ENCODE measurements around the gene POLE3. TPM values are rescaled to one million over a fixed set of nuclear protein-coding genes. Genes with fewer than 3 reads are reported as not detected.

Gene POLE3
- total and polyA plus RNA-seq, 4 experiments from 2014 or later, result 46.9 to 179 (median 74.9) TPM

DNA sequence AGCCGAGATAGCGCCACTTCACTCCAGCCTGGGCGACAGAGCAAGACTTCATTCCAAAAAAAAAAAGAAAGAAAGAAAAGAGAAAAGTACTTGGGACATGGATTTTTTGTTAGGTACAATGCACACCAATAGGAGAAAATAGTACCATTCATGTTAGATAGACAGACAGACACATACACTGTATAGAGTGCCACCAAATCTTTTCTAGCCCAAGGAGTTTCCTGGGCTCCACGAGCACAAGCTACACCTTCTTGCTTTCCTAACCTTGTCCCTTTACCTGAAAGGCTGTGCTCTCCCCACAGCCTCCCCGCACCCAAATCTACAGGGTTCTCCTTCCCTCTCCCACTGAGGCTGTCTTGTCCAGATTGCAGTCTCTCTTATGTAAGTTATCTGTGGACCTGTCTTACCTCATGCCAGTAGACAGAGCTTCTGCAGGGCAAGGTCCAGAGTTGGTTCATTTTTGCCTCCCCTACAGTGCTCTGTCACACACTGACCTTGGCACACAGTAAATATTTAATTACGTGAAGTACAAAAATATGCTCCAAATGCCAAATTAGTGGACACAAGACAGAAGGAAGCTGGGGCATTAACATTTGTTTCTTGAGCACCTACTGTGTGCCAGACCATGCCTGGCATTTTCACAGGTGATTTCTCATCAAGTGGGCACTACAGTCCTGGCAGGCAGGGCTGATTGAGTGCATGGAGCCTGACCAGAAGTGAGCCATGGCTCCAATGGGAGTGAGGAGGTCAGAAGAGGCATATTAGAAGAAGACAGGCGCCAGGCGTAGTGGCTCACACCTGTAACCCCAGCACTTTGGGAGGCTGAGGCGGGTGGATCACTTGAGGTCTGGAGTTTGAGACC lies 15.2 kb downstream of the POLE3 start:
- intact Hi-C loops (cut with micrococcal nuclease), result no loop called here
- H3K36me3 Mint-ChIP-seq, result peaks cover 5 to 31% of the 10 kb centered on the region in 2 donors
- Histone ChIP-seq H3K27ac (ENCODE audit: low read depth, low read length) (no peak overlapping the region), H3K27me3 (ENCODE audit: insufficient read depth, low read length) (no peaks in the 10 kb centered on the region), H3K4me3 (ENCODE audit: low read length in 2 of 2) (no peak overlapping the region), H3K4me1 (ENCODE audit: insufficient read depth, low read length) (peaks cover 6% of the 10 kb centered on the region), H3K36me3 (ENCODE audit: insufficient read depth, low read length) (peaks cover 15% of the 10 kb centered on the region), H3K9me3 (ENCODE audit: control insufficient read depth in 1 of 2, low read length in 2 of 2) (no peaks in the 10 kb centered on the region)
- ChIA-PET CTCF (ENCODE audit: partially characterized antibody) (interaction anchor here (1.3 kb wide), 1 partner anchor 15 kb away, joined by 3 read pairs; the partner anchor contains the start of genes C9orf43 and POLE3), POLR2A (ENCODE audit: partially characterized antibody) (no interaction called here)
- DNase-seq, result no peak
- no peaks in the 10 kb centered on the region for H3K27me3 Mint-ChIP-seq
- H3K9me3 Mint-ChIP-seq, result no peaks in the 10 kb centered on the region
- H3K4me1 Mint-ChIP-seq, result peaks cover 10 to 17% (median 14%) of the 10 kb centered on the region in 4 donors
- H3K4me3 Mint-ChIP-seq, result no peak overlapping the region
- peak overlapping the region in 1 of 7 donors; percentile 35 for H3K27ac Mint-ChIP-seq

DNA sequence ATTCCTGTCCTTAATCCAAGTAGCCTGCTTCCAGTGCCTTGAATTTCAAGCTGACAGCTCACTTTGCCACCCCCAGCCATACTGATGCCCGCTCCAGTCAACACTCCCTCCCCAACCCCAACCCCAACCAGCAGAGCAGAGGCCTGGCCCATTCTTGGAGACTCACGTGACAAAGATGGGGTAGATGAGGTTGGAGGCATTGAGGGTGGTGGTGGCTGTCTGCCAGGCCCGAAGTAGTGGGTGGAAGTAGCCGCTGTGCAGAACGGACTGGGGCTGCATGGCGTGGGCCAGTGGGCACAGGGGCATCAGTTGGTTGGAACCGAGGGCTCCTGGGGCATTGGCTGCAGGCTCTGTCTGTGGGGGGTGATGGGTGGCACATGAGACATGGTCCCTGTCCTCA lies 17.2 kb downstream of the POLE3 start:
- H3K9me3 Mint-ChIP-seq, result no peaks in the 10 kb centered on the region
- Histone ChIP-seq H3K27ac (ENCODE audit: low read depth, low read length) (no peak overlapping the region), H3K4me3 (ENCODE audit: low read length in 2 of 2) (no peak overlapping the region), H3K4me1 (ENCODE audit: insufficient read depth, low read length) (no peaks in the 10 kb centered on the region), H3K9me3 (ENCODE audit: control insufficient read depth in 1 of 2, low read length in 2 of 2) (no peaks in the 10 kb centered on the region), H3K36me3 (ENCODE audit: insufficient read depth, low read length) (peaks cover 32% of the 10 kb centered on the region), H3K27me3 (ENCODE audit: insufficient read depth, low read length) (no peaks in the 10 kb centered on the region)
- intact Hi-C loops (cut with micrococcal nuclease), result no loop called here
- ChIA-PET POLR2A (ENCODE audit: partially characterized antibody) (no interaction called here), CTCF (ENCODE audit: partially characterized antibody) (interaction anchor here (0.6 to 2.1 kb wide), 2 partner anchors 8 to 97 kb away, joined by 3 to 8 read pairs; partner anchors contain the start of gene ALAD)
- peak overlapping the region in 1 of 7 donors; percentile 23 for H3K27ac Mint-ChIP-seq
- H3K27me3 Mint-ChIP-seq, result no peaks in the 10 kb centered on the region
- no peak overlapping the region for H3K4me3 Mint-ChIP-seq
- DNase-seq, result no peak
- H3K36me3 Mint-ChIP-seq, result peaks cover 11 to 40% of the 10 kb centered on the region in 2 donors
- H3K4me1 Mint-ChIP-seq, result peaks cover 0 to 6% (median 3%) of the 10 kb centered on the region in 4 donors

DNA sequence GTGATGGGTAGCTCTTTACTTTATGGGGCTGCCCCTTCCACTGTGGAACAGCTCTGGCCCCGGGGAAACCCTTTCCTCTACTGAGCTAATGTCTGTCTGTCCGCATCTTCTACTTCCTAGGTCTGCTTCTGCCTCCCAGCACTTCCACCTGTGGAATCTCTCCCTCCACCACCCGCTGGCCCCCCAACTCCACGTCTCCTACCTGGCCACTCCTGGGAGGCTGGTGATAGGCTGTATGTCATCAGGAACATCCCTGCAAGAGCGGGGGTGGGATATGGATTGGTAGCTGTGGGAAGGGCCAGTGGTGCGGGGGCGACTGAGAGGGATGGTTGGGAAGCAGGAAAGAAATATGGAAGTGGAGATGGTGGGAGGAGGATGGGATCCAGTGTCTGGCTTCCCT lies 18.6 kb downstream of the POLE3 start:
- Mint-ChIP-seq H3K4me1 (peaks cover 0 to 6% (median 3%) of the 10 kb centered on the region in 4 donors), H3K9me3 (no peaks in the 10 kb centered on the region), H3K4me3 (no peak overlapping the region), H3K27me3 (no peaks in the 10 kb centered on the region), H3K27ac (peak overlapping the region in 2 of 7 donors; percentile 24 to 72), H3K36me3 (peaks cover 24 to 53% of the 10 kb centered on the region in 2 donors)
- Histone ChIP-seq H3K27ac (ENCODE audit: low read depth, low read length) (no peak overlapping the region), H3K27me3 (ENCODE audit: insufficient read depth, low read length) (no peaks in the 10 kb centered on the region), H3K4me3 (ENCODE audit: low read length in 2 of 2) (no peak overlapping the region), H3K9me3 (ENCODE audit: control insufficient read depth in 1 of 2, low read length in 2 of 2) (no peaks in the 10 kb centered on the region), H3K4me1 (ENCODE audit: insufficient read depth, low read length) (no peaks in the 10 kb centered on the region), H3K36me3 (ENCODE audit: insufficient read depth, low read length) (peaks cover 36% of the 10 kb centered on the region)
- ChIA-PET POLR2A (ENCODE audit: partially characterized antibody) (interaction anchor here (0.6 kb wide), 1 partner anchor 9 kb away, joined by 3 read pairs; the partner anchor contains the start of gene ALAD), CTCF (ENCODE audit: partially characterized antibody) (interaction anchor here (2.1 kb wide), 1 partner anchor 10 kb away, joined by 8 read pairs; the partner anchor contains the start of gene ALAD)
- no peak for DNase-seq
- intact Hi-C loops (cut with micrococcal nuclease), result no loop called here

DNA sequence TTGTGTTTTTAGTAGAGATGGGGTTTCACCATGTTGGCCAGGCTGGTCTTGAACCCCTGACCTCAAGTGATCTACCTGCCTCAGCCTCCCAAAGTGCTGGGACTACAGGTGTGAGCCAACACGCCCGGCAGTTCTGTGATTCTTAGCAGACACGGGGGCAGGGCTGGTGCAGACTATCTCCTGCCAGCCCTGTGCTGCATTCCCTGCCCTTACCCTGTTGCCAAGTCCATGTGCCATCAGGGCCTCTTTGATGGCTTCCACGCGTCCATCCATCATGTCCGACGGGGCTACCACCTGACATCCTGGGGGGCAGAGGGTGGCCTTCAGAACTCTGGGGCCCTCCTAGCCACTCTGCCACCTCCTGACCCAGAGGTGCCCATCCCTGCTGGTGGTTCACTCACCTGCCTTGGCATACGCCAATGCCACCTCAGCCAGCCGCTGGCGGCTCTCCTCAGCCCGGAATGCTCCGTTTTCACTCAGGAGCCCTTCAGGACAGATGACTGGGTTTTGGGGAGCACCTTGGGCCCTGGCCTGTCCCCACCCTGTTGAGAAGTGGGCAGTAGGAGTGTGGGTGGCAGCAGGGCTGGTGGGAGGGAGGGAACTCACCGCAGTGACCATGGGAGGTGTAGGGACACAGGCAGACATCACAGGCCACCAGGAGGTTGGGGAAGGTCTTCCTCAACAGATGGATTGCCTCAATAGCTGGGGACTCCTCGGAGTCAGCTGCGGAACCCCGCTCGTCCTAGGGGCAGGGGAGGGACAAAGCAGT lies 20.1 kb downstream of the POLE3 start:
- Histone ChIP-seq H3K4me1 (ENCODE audit: insufficient read depth, low read length) (no peaks in the 10 kb centered on the region), H3K27ac (ENCODE audit: low read depth, low read length) (no peak overlapping the region), H3K9me3 (ENCODE audit: control insufficient read depth in 1 of 2, low read length in 2 of 2) (no peaks in the 10 kb centered on the region), H3K27me3 (ENCODE audit: insufficient read depth, low read length) (no peaks in the 10 kb centered on the region), H3K36me3 (ENCODE audit: insufficient read depth, low read length) (peaks cover 39% of the 10 kb centered on the region), H3K4me3 (ENCODE audit: low read length in 2 of 2) (no peak overlapping the region)
- no peak overlapping the region for H3K4me3 Mint-ChIP-seq
- peaks cover 31 to 56% of the 10 kb centered on the region in 2 donors for H3K36me3 Mint-ChIP-seq
- ChIA-PET POLR2A (ENCODE audit: partially characterized antibody) (no interaction called here), CTCF (ENCODE audit: partially characterized antibody) (interaction anchor here (1.7 kb wide), 1 partner anchor 11 kb away, joined by 9 read pairs; the partner anchor contains the start of gene ALAD)
- DNase-seq, result no peak
- no peaks in the 10 kb centered on the region for H3K9me3 Mint-ChIP-seq
- H3K27me3 Mint-ChIP-seq, result no peaks in the 10 kb centered on the region
- H3K4me1 Mint-ChIP-seq, result peaks cover 0 to 1% (median under 1%) of the 10 kb centered on the region in 4 donors
- H3K27ac Mint-ChIP-seq, result no peak overlapping the region
- intact Hi-C loops (cut with micrococcal nuclease), result no loop called here

DNA sequence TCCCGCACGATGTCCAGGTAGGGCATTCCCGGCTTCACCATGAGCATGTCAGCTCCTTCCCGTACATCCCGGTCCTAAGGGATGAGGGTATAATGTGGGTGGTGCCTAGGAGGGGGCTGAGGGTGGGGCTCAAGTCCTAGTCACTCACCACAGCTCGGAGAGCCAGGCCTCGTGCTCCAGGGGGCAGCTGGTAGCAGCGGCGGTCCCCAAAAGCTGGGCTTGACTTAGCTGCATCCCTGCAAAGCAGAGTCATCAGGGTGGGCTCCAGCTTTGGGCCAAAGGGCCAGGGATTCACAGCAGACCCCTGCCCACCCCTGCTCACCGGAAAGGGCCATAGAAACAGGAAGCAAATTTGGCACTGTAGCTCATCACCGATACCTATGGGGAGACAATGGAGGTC lies 21.0 kb downstream of the POLE3 start:
- no peak overlapping the region for H3K4me3 ChIP-seq (ENCODE audit: low read length in 2 of 2)
- no peaks in the 10 kb centered on the region for H3K9me3 Mint-ChIP-seq
- H3K27me3 ChIP-seq (ENCODE audit: insufficient read depth, low read length), result no peaks in the 10 kb centered on the region
- ChIA-PET CTCF (ENCODE audit: partially characterized antibody) (interaction anchor here (1.7 kb wide), 1 partner anchor 11 kb away, joined by 9 read pairs; the partner anchor contains the start of gene ALAD), POLR2A (ENCODE audit: partially characterized antibody) (no interaction called here)
- peaks cover 39% of the 10 kb centered on the region for H3K36me3 ChIP-seq (ENCODE audit: insufficient read depth, low read length)
- no peak overlapping the region for H3K4me3 Mint-ChIP-seq
- no peaks in the 10 kb centered on the region for H3K9me3 ChIP-seq (ENCODE audit: control insufficient read depth in 1 of 2, low read length in 2 of 2)
- peak overlapping the region in 1 of 7 donors; percentile 25 for H3K27ac Mint-ChIP-seq
- no peak overlapping the region for H3K27ac ChIP-seq (ENCODE audit: low read depth, low read length)
- DNase-seq, result no peak
- H3K4me1 ChIP-seq (ENCODE audit: insufficient read depth, low read length), result no peaks in the 10 kb centered on the region
- no peaks in the 10 kb centered on the region for H3K27me3 Mint-ChIP-seq
- H3K36me3 Mint-ChIP-seq, result peaks cover 31 to 53% of the 10 kb centered on the region in 2 donors
- H3K4me1 Mint-ChIP-seq, result no peaks in the 10 kb centered on the region
- intact Hi-C loops (cut with micrococcal nuclease), result no loop called here

DNA sequence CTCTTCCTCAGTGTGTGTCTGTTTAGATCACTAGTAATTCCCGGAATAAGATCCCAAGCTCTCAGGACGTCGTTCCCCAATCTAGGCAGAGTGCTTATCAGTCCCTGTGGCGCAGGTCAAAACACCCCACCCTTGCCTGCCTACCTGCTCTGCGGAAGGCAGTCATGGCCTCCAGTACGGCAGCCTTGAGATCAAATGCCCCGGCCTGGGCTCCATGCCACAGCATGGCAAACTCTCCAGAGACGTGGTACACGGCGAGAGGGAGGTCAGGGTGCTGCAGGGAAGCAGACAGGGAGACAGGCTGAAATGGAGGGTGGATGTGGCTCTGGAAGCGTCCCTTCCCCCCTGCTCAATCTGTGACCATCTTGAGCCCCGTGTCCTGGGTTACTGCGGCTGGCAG lies 21.6 kb downstream of the POLE3 start:
- H3K36me3 Mint-ChIP-seq, result peaks cover 31 to 53% of the 10 kb centered on the region in 2 donors

More for the DNA sequence above, 21.6 kb downstream of the POLE3 start:
- H3K27ac ChIP-seq (ENCODE audit: low read depth, low read length), result no peak overlapping the region
- peaks cover 39% of the 10 kb centered on the region for H3K36me3 ChIP-seq (ENCODE audit: insufficient read depth, low read length)
- H3K4me1 Mint-ChIP-seq, result no peaks in the 10 kb centered on the region
- H3K4me3 ChIP-seq (ENCODE audit: low read length in 2 of 2), result no peak overlapping the region
- H3K9me3 ChIP-seq (ENCODE audit: control insufficient read depth in 1 of 2, low read length in 2 of 2), result no peaks in the 10 kb centered on the region
- intact Hi-C loops (cut with micrococcal nuclease), result no loop called here
- no peak overlapping the region for H3K4me3 Mint-ChIP-seq
- no peaks in the 10 kb centered on the region for H3K27me3 Mint-ChIP-seq
- H3K4me1 ChIP-seq (ENCODE audit: insufficient read depth, low read length), result no peaks in the 10 kb centered on the region
- CTCF ChIA-PET (ENCODE audit: partially characterized antibody), result interaction anchor here (1.5 kb wide), 1 partner anchor 12 kb away, joined by 4 read pairs; the partner anchor contains the start of gene ALAD
- POLR2A ChIA-PET (ENCODE audit: partially characterized antibody), result interaction anchor here (0.6 kb wide), 1 partner anchor 18 kb away, joined by 3 read pairs; no protein-coding TSS in a partner anchor
- H3K9me3 Mint-ChIP-seq, result no peaks in the 10 kb centered on the region
- no peak for DNase-seq
- no peak overlapping the region for H3K27ac Mint-ChIP-seq
- no peaks in the 10 kb centered on the region for H3K27me3 ChIP-seq (ENCODE audit: insufficient read depth, low read length)
